Calu3 (cell line): ENCODE results near the gene KIRREL3. TPM values are rescaled to one million over a fixed set of nuclear protein-coding genes. Genes with fewer than 3 reads are reported as not detected.
A peak's percentile ranks its signal among the peaks of the same experiment; 100 is the strongest.

Source experiments
- Bru-seq: library from RNA; stranded (reverse); fragments of 400-500 nt; gene quantifications from one replicate; lab custom pipeline; 2021; lab: Mats Ljungman, UMichigan
- BruChase-seq, 2 experiments: library from RNA; stranded (reverse); fragments of 400-500 nt; gene quantifications; one replicate each; lab custom pipeline; 2021; lab: Mats Ljungman, UMichigan
- BruUV-seq: library from RNA; stranded (reverse); fragments of 400-500 nt; replicated peaks from 2 replicates; lab custom pipeline; 2021; lab: Mats Ljungman, UMichigan
- CTCF ChIA-PET: fragments of 300-600 bp; sonication (Branson Sonifier 250); formaldehyde crosslinking; loops from one replicate; lab custom pipeline; 2022; ENCODE audit warnings: antibody characterized with exemption; lab: Charles Lee
- DNase-seq: peaks from one replicate; pipeline ENCODE4 v3.0.0; 2022
- H3K27ac Mint-ChIP-seq: one replicate; pipeline ENCODE4 v1.8.0; 2022; ENCODE audit warnings: mixed read lengths; ENCODE audit not compliant: unreplicated experiment
- H3K27me3 Mint-ChIP-seq: one replicate; pipeline ENCODE4 v1.8.0; 2022; ENCODE audit warnings: mixed read lengths; ENCODE audit not compliant: unreplicated experiment
- H3K36me3 Mint-ChIP-seq: one replicate; pipeline ENCODE4 v1.8.0; 2022; ENCODE audit warnings: mild to moderate bottlenecking, moderate library complexity, mixed read lengths; ENCODE audit not compliant: insufficient read depth, unreplicated experiment
- H3K4me1 Mint-ChIP-seq: one replicate; pipeline ENCODE4 v1.8.0; 2022; ENCODE audit warnings: mild to moderate bottlenecking, low read depth, mixed read lengths; ENCODE audit not compliant: unreplicated experiment
- H3K4me3 Mint-ChIP-seq: one replicate; pipeline ENCODE4 v1.8.0; 2022; ENCODE audit warnings: mild to moderate bottlenecking, low read depth, moderate library complexity, mixed read lengths; ENCODE audit not compliant: unreplicated experiment
- H3K9me3 Mint-ChIP-seq: one replicate; pipeline ENCODE4 v1.8.0; 2022; ENCODE audit warnings: low read depth, mixed read lengths; ENCODE audit not compliant: unreplicated experiment
- CTCF ChIP-seq: fragments of 200-600 bp; IDR thresholded peaks from one replicate; pipeline ENCODE4 v1.8.0; 2022; ENCODE audit warnings: antibody characterized with exemption; ENCODE audit not compliant: unreplicated experiment
- intact Hi-C: fragments of 100-400 bp; cut with micrococcal nuclease; formaldehyde crosslinking; loops from one replicate; pipeline ENCODE4 v1.10.0; 2022; ENCODE audit not compliant: unreplicated experiment
- long read RNA-seq: library from polyadenylated mRNA; stranded (forward); transcript quantifications from one replicate; pipeline ENCODE4 v2.0.0, GENCODE V29; 2022
- total RNA-seq: library from RNA; stranded (reverse); gene quantifications from 2 replicates; pipeline ENCODE4 v1.2.3, GENCODE V29; 2022

KIRREL3 gene
- total RNA-seq: 0.15 and 0.26 TPM in 2 replicates
- Bru-seq, nascent RNA: percentile 15 among the genes with signal in this experiment
- BruChase-seq, experiment 1, labeled RNA remaining after a 6-hour chase: percentile 17 among the genes with signal in this experiment
- percentile 22 among the genes with signal in this experiment for BruChase-seq, experiment 2, labeled RNA remaining after a 2-hour chase
- long read RNA-seq: 0 reads

- DNase-seq: no peak
- H3K36me3 Mint-ChIP-seq: no peaks in the 10 kb centered on the region
- TF ChIP-seq CTCF: no peak
- no peak within 1 kb of the TSS for H3K4me3 Mint-ChIP-seq
- H3K27me3 Mint-ChIP-seq: no peaks in the 10 kb centered on the region
- intact Hi-C loops: loop anchor here (5.0 kb wide), 1 partner anchor 347 kb away; no protein-coding TSS in a partner anchor
- no peaks in the 10 kb centered on the region for H3K4me1 Mint-ChIP-seq
- CTCF ChIA-PET: interaction anchor here (0.8 kb wide), 1 partner anchor 327 kb away, joined by 8 read pairs; no protein-coding TSS in a partner anchor
- no peak within 1 kb of the TSS for H3K27ac Mint-ChIP-seq
- no peaks in the 10 kb centered on the region for H3K9me3 Mint-ChIP-seq
- BruUV-seq: no TSS peak
Observed at GRCh38 chr11:127000291-127000968, at the start of gene KIRREL3. TSS of gene KIRREL3 (minus strand) at chr11:127000770.

- peaks cover 3% of the 10 kb centered on the region for H3K9me3 Mint-ChIP-seq
- no TSS peak for BruUV-seq
- DNase-seq: no peak
- H3K4me3 Mint-ChIP-seq: no peak overlapping the region
- no peaks in the 10 kb centered on the region for H3K36me3 Mint-ChIP-seq
- intact Hi-C loops: no loop called here
- CTCF ChIA-PET: interaction anchor here (0.8 kb wide), 1 partner anchor 15 kb away, joined by 4 read pairs; no protein-coding TSS in a partner anchor
- H3K27me3 Mint-ChIP-seq: no peaks in the 10 kb centered on the region
- H3K27ac Mint-ChIP-seq: no peak overlapping the region
- no peaks in the 10 kb centered on the region for H3K4me1 Mint-ChIP-seq
- TF ChIP-seq CTCF: no peak
Observed at GRCh38 chr11:127050186-127050585, 49.6 kb upstream of the KIRREL3 start.

GRCh38 chr11:127049486-127049885 lies 48.9 kb upstream of the KIRREL3 start:
- Mint-ChIP-seq H3K4me1 (peaks cover 3% of the 10 kb centered on the region), H3K36me3 (no peaks in the 10 kb centered on the region), H3K9me3 (peaks cover 3% of the 10 kb centered on the region), H3K4me3 (no peak overlapping the region), H3K27ac (no peak overlapping the region), H3K27me3 (no peaks in the 10 kb centered on the region)
- BruUV-seq: no TSS peak
- CTCF ChIA-PET: interaction anchor here (0.8 kb wide), 1 partner anchor 15 kb away, joined by 4 read pairs; no protein-coding TSS in a partner anchor
- no peak for DNase-seq
- intact Hi-C loops: no loop called here
- no peak for TF ChIP-seq CTCF

GRCh38 chr11:127044535-127044934 lies 44.0 kb upstream of the KIRREL3 start:
- no peaks in the 10 kb centered on the region for H3K36me3 Mint-ChIP-seq
- H3K27me3 Mint-ChIP-seq: no peaks in the 10 kb centered on the region
- H3K9me3 Mint-ChIP-seq: no peaks in the 10 kb centered on the region
- H3K4me1 Mint-ChIP-seq: peaks cover 28% of the 10 kb centered on the region
- DNase-seq: peak; percentile 10
- CTCF ChIA-PET: no interaction called here
- peak overlapping the region; percentile 79 for H3K27ac Mint-ChIP-seq
- TF ChIP-seq CTCF: no peak
- BruUV-seq: no TSS peak
- H3K4me3 Mint-ChIP-seq: no peak overlapping the region
- intact Hi-C loops: no loop called here
